Erythroblast (primary cell): ENCODE results near the gene CHST14.

Experiments used
- GATA1 ChIP-seq: IDR thresholded peaks from 2 replicates; pipeline ENCODE4 v1.6.1; 2011; ENCODE audit warnings: low read depth, mild to moderate bottlenecking, control low read depth, low read length, moderate library complexity
- POLR2A ChIP-seq: IDR thresholded peaks from 2 replicates; pipeline ENCODE4 v1.6.1; 2011; ENCODE audit warnings: mild to moderate bottlenecking, low read length

- TF ChIP-seq POLR2A (no peak), GATA1 (no peak)
Observed at GRCh38 chr15:40438712-40439111, 32.1 kb upstream of the CHST14 start.
